ENCODE data around the gene SYNE1. TPM values are rescaled to one million over a fixed set of nuclear protein-coding genes. Genes with fewer than 3 reads are reported as not detected.
"Not testable (repeated sequence)": the region's sequence is repeated elsewhere in the genome, so short reads cannot be mapped to it uniquely, and the experiment has no call there.

SYNE1 gene
- total RNA-seq, 1 experiment from 2014 or later: 2.5 TPM

- Histone ChIP-seq H3K27me3 (ENCODE audit: control insufficient read depth, insufficient read depth, low read length) (no peaks in the 10 kb centered on the region), H3K4me3 (ENCODE audit: insufficient read depth, low read depth, low read length) (no peak overlapping the region)
- DNase-seq: no peak
Measured at GRCh38 chr6:152503546-152503945, 133.6 kb downstream of the SYNE1 start.

GRCh38 chr6:152502421-152503188 lies 134.6 kb downstream of the SYNE1 start:
- no peaks in the 10 kb centered on the region for H3K27me3 ChIP-seq (ENCODE audit: control insufficient read depth, insufficient read depth, low read length)
- H3K36me3 ChIP-seq (replicated peaks; ENCODE audit: control insufficient read depth, insufficient read depth, low read length): no peaks in the 10 kb centered on the region
- no peak for DNase-seq
- no peak overlapping the region for H3K4me3 ChIP-seq (ENCODE audit: insufficient read depth, low read depth, low read length)

More at GRCh38 chr6:152503546-152503945, 133.6 kb downstream of the SYNE1 start:
- H3K36me3 ChIP-seq (replicated peaks; ENCODE audit: control insufficient read depth, insufficient read depth, low read length): no peaks in the 10 kb centered on the region

GRCh38 chr6:152499931-152500330 lies 137.2 kb downstream of the SYNE1 start:
- no peak for DNase-seq
- Histone ChIP-seq H3K36me3 (replicated peaks; ENCODE audit: control insufficient read depth, insufficient read depth, low read length) (no peaks in the 10 kb centered on the region), H3K27me3 (ENCODE audit: control insufficient read depth, insufficient read depth, low read length) (no peaks in the 10 kb centered on the region), H3K4me3 (ENCODE audit: insufficient read depth, low read depth, low read length) (no peak overlapping the region)

- Histone ChIP-seq H3K27me3 (ENCODE audit: control insufficient read depth, insufficient read depth, low read length) (no peaks in the 10 kb centered on the region), H3K4me3 (ENCODE audit: insufficient read depth, low read depth, low read length) (no peak overlapping the region), H3K36me3 (replicated peaks; ENCODE audit: control insufficient read depth, insufficient read depth, low read length) (no peaks in the 10 kb centered on the region)
- DNase-seq: no peak
Measured at GRCh38 chr6:152496731-152497130, 140.4 kb downstream of the SYNE1 start.

GRCh38 chr6:152495456-152495855 lies 141.7 kb downstream of the SYNE1 start:
- H3K4me3 ChIP-seq (ENCODE audit: insufficient read depth, low read depth, low read length); DNase-seq; H3K27me3 ChIP-seq (ENCODE audit: control insufficient read depth, insufficient read depth, low read length); H3K36me3 ChIP-seq (replicated peaks; ENCODE audit: control insufficient read depth, insufficient read depth, low read length): not testable (repeated sequence)

GRCh38 chr6:152492281-152492680 lies 144.9 kb downstream of the SYNE1 start:
- not testable (repeated sequence) for H3K27me3 ChIP-seq (ENCODE audit: control insufficient read depth, insufficient read depth, low read length); H3K36me3 ChIP-seq (replicated peaks; ENCODE audit: control insufficient read depth, insufficient read depth, low read length); H3K4me3 ChIP-seq (ENCODE audit: insufficient read depth, low read depth, low read length); DNase-seq

- H3K4me3 ChIP-seq (ENCODE audit: insufficient read depth, low read depth, low read length); DNase-seq: not testable (repeated sequence)
Measured at GRCh38 chr6:152491501-152491900, 145.7 kb downstream of the SYNE1 start.

GRCh38 chr6:152490971-152491378 lies 146.2 kb downstream of the SYNE1 start:
- H3K27me3 ChIP-seq (ENCODE audit: control insufficient read depth, insufficient read depth, low read length); H3K36me3 ChIP-seq (replicated peaks; ENCODE audit: control insufficient read depth, insufficient read depth, low read length); DNase-seq; H3K4me3 ChIP-seq (ENCODE audit: insufficient read depth, low read depth, low read length): not testable (repeated sequence)

More at GRCh38 chr6:152491501-152491900, 145.7 kb downstream of the SYNE1 start:
- not testable (repeated sequence) for H3K36me3 ChIP-seq (replicated peaks; ENCODE audit: control insufficient read depth, insufficient read depth, low read length); H3K27me3 ChIP-seq (ENCODE audit: control insufficient read depth, insufficient read depth, low read length)

- no peak overlapping the region for H3K4me3 ChIP-seq (ENCODE audit: insufficient read depth, low read depth, low read length)
- H3K27me3 ChIP-seq (ENCODE audit: control insufficient read depth, insufficient read depth, low read length): no peaks in the 10 kb centered on the region
- no peaks in the 10 kb centered on the region for H3K36me3 ChIP-seq (replicated peaks; ENCODE audit: control insufficient read depth, insufficient read depth, low read length)
- DNase-seq: no peak
Measured at GRCh38 chr6:152484806-152485205, 152.4 kb downstream of the SYNE1 start.

- H3K27me3 ChIP-seq (ENCODE audit: control insufficient read depth, insufficient read depth, low read length): no peaks in the 10 kb centered on the region
- no peaks in the 10 kb centered on the region for H3K36me3 ChIP-seq (replicated peaks; ENCODE audit: control insufficient read depth, insufficient read depth, low read length)
- DNase-seq: no peak
- H3K4me3 ChIP-seq (ENCODE audit: insufficient read depth, low read depth, low read length): no peak overlapping the region
Measured at GRCh38 chr6:152482289-152482688, 154.9 kb downstream of the SYNE1 start.

- Histone ChIP-seq H3K27me3 (ENCODE audit: control insufficient read depth, insufficient read depth, low read length) (no peaks in the 10 kb centered on the region), H3K36me3 (replicated peaks; ENCODE audit: control insufficient read depth, insufficient read depth, low read length) (no peaks in the 10 kb centered on the region), H3K4me3 (ENCODE audit: insufficient read depth, low read depth, low read length) (no peak overlapping the region)
- DNase-seq: no peak
Measured at GRCh38 chr6:152478377-152479010, 158.7 kb downstream of the SYNE1 start.

- no peak for DNase-seq
- Histone ChIP-seq H3K36me3 (replicated peaks; ENCODE audit: control insufficient read depth, insufficient read depth, low read length) (no peaks in the 10 kb centered on the region), H3K4me3 (ENCODE audit: insufficient read depth, low read depth, low read length) (no peak overlapping the region), H3K27me3 (ENCODE audit: control insufficient read depth, insufficient read depth, low read length) (no peaks in the 10 kb centered on the region)
Measured at GRCh38 chr6:152474354-152474753, 162.8 kb downstream of the SYNE1 start.

- Histone ChIP-seq H3K27me3 (ENCODE audit: control insufficient read depth, insufficient read depth, low read length) (no peaks in the 10 kb centered on the region), H3K36me3 (replicated peaks; ENCODE audit: control insufficient read depth, insufficient read depth, low read length) (no peaks in the 10 kb centered on the region), H3K4me3 (ENCODE audit: insufficient read depth, low read depth, low read length) (no peak overlapping the region)
- DNase-seq: no peak
Measured at GRCh38 chr6:152472325-152472724, 164.8 kb downstream of the SYNE1 start.

GRCh38 chr6:152471456-152472265 lies 165.5 kb downstream of the SYNE1 start:
- no peaks in the 10 kb centered on the region for H3K36me3 ChIP-seq (replicated peaks; ENCODE audit: control insufficient read depth, insufficient read depth, low read length)
- H3K4me3 ChIP-seq (ENCODE audit: insufficient read depth, low read depth, low read length): no peak overlapping the region
- H3K27me3 ChIP-seq (ENCODE audit: control insufficient read depth, insufficient read depth, low read length): no peaks in the 10 kb centered on the region

GRCh38 chr6:152463164-152463563 lies 174.0 kb downstream of the SYNE1 start:
- no peak for DNase-seq
- no peaks in the 10 kb centered on the region for H3K36me3 ChIP-seq (replicated peaks; ENCODE audit: control insufficient read depth, insufficient read depth, low read length)
- no peaks in the 10 kb centered on the region for H3K27me3 ChIP-seq (ENCODE audit: control insufficient read depth, insufficient read depth, low read length)
- H3K4me3 ChIP-seq (ENCODE audit: insufficient read depth, low read depth, low read length): no peak overlapping the region

More at GRCh38 chr6:152471456-152472265, 165.5 kb downstream of the SYNE1 start:
- DNase-seq: no peak
